ENCODE results near the gene GPR160. TPM values are rescaled to one million over a fixed set of nuclear protein-coding genes. Genes with fewer than 3 reads are reported as not detected.

Gene GPR160
- total and polyA plus RNA-seq, 9 of the 15 experiments (the other 6 are each of a cell fraction or from before 2014, with no cell fraction given) = 1.3 to 10.5 (median 8.3) TPM

DNA sequence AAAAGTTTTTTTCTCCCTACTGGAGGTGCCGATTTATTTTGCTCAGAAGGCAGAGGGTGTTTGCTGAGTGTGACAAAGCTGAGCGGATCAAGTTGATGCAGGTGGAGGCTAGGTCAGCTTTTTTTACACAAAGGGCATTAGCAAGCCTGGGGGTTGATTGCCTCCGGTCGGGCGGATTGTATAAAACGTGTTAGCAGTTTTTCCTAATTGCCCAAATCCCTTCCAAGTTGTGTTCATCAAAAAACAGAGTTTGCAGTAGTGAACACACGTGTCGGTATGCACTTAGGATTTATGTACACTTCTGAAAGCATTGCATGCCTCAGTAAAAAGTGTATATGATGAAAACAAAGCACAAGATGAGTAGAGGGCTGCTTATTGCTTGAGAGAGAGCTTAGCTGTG, 2.6 kb downstream of the GPR160 start:
- Histone ChIP-seq H3K4me3 (no peak overlapping the region), H3K4me1 (replicated peaks in 1 of 2; ENCODE audit: control insufficient read depth in 2 of 2, insufficient read depth in 2 of 2, low read length in 2 of 2) (peaks cover 2 to 16% of the 10 kb centered on the region in 2 experiments; a peak in 2 of 5 replicates), H3K9me3 (replicated peaks; ENCODE audit: control insufficient read depth, insufficient read depth, low read depth, low read length) (no peaks in the 10 kb centered on the region), H3K9ac (ENCODE audit: insufficient read depth in 1 of 2, low read depth in 2 of 2, low read length in 2 of 2) (no peak overlapping the region), H3K36me3 (ENCODE audit: control insufficient read depth, insufficient read depth, low read length) (no peaks in the 10 kb centered on the region), H2AFZ (ENCODE audit: low read depth, low read length) (no peak overlapping the region), H3K9me1 (ENCODE audit: control insufficient read depth, insufficient read depth, low read length) (no peaks in the 10 kb centered on the region), H3K27me3 (ENCODE audit: control insufficient read depth in 2 of 2, insufficient read depth in 2 of 2, low read length in 2 of 2) (no peaks in the 10 kb centered on the region), H4K20me1 (replicated peaks; ENCODE audit: control insufficient read depth, insufficient read depth, low read length) (no peaks in the 10 kb centered on the region), H3K4me2 (ENCODE audit: insufficient read depth, low read length) (no peak overlapping the region), H3K79me2 (ENCODE audit: control insufficient read depth, insufficient read depth, low read length) (no peaks in the 10 kb centered on the region), H3K27ac (ENCODE audit: extremely low read depth, low read depth, low read length) (no peak overlapping the region)
- FAIRE-seq = no peak
- intact Hi-C loops (cut with micrococcal nuclease) (no loop called here), in situ Hi-C loops (cut with MboI) (no loop called here)
- no TSS peak for BruUV-seq (replicated peaks)
- POLR2A ChIA-PET = interaction anchor here (0.5 to 0.7 kb wide), 2 partner anchors 17 to 37 kb away, joined by 3 read pairs; no protein-coding TSS in a partner anchor
- WGBS (ENCODE audit: insufficient coverage, low coverage, missing lambda C conversion rate) = 39% methylated on average over 8 of the region's 8 CpGs
- TF ChIP-seq, protein P1, sequence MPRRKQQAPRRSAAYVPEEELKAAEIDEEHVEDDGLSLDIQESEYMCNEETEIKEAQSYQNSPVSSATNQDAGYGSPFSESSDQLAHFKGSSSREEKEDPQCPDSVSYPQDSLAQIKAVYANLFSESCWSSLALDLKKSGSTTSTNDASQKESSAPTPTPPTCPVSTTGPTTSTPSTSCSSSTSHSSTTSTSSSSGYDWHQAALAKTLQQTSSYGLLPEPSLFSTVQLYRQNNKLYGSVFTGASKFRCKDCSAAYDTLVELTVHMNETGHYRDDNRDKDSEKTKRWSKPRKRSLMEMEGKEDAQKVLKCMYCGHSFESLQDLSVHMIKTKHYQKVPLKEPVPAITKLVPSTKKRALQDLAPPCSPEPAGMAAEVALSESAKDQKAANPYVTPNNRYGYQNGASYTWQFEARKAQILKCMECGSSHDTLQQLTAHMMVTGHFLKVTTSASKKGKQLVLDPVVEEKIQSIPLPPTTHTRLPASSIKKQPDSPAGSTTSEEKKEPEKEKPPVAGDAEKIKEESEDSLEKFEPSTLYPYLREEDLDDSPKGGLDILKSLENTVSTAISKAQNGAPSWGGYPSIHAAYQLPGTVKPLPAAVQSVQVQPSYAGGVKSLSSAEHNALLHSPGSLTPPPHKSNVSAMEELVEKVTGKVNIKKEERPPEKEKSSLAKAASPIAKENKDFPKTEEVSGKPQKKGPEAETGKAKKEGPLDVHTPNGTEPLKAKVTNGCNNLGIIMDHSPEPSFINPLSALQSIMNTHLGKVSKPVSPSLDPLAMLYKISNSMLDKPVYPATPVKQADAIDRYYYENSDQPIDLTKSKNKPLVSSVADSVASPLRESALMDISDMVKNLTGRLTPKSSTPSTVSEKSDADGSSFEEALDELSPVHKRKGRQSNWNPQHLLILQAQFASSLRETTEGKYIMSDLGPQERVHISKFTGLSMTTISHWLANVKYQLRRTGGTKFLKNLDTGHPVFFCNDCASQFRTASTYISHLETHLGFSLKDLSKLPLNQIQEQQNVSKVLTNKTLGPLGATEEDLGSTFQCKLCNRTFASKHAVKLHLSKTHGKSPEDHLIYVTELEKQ (CRISPR knock-in tag; IDR thresholded peaks at IDR 0.05) = no peak
- TF ChIP-seq HLTF (IDR thresholded peaks at IDR 0.05) (no peak), GTF2A2 (tag; IDR thresholded peaks at IDR 0.05) (no peak), TAF9B (IDR thresholded peaks at IDR 0.05; ENCODE audit: partially characterized antibody) (no peak), WHSC1 (IDR thresholded peaks at IDR 0.05; ENCODE audit: low read length) (no peak), POU5F1 (IDR thresholded peaks at IDR 0.05; ENCODE audit: borderline replicate concordance, low read depth, low read length, partially characterized antibody) (no peak), SREBF1 (IDR thresholded peaks at IDR 0.05; ENCODE audit: borderline replicate concordance, low read depth, low read length) (no peak), CREB3 (tag; conservative IDR thresholded peaks at IDR 0.05; ENCODE audit: low read depth) (no peak), CHAMP1 (IDR thresholded peaks at IDR 0.05) (no peak), ZNF253 (CRISPR knock-in tag; conservative IDR thresholded peaks at IDR 0.05) (no peak), MED1 (CRISPR knock-in tag; IDR thresholded peaks at IDR 0.05; ENCODE audit: borderline replicate concordance) (no peak), USF1 (CRISPR knock-in tag; IDR thresholded peaks at IDR 0.05) (no peak)
- TF ChIP-seq, protein P2, sequence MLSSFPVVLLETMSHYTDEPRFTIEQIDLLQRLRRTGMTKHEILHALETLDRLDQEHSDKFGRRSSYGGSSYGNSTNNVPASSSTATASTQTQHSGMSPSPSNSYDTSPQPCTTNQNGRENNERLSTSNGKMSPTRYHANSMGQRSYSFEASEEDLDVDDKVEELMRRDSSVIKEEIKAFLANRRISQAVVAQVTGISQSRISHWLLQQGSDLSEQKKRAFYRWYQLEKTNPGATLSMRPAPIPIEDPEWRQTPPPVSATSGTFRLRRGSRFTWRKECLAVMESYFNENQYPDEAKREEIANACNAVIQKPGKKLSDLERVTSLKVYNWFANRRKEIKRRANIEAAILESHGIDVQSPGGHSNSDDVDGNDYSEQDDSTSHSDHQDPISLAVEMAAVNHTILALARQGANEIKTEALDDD (IDR thresholded peaks at IDR 0.05) = no peak
- no peak for ATAC-seq
- DNase-seq (ENCODE audit: extremely low read depth in 1 of 4, low spot score in 3 of 4) = no peak
- CTCF ChIA-PET (ENCODE audit: low intra/inter-chr PET ratio) = no interaction called here

All from K562 (cell line).